H9 (cell line): ENCODE results near the gene BPIFB2. TPM values are rescaled to one million over a fixed set of nuclear protein-coding genes. Genes with fewer than 3 reads are reported as not detected.

Source experiments
- DNase-seq: peaks from one replicate; pipeline ENCODE4 v3.0.0-alpha.2; 2017
- H2AFZ ChIP-seq: one replicate; pipeline ENCODE4 v1.6.1; 2013; ENCODE audit warnings: mild to moderate bottlenecking, low read length, control low read depth, moderate library complexity
- H2AK5ac ChIP-seq: 2 replicates; pipeline ENCODE4 v1.6.1; 2013; ENCODE audit warnings: low read length, control low read depth, mixed read lengths; ENCODE audit not compliant: insufficient read length
- H2BK120ac ChIP-seq: one replicate; pipeline ENCODE4 v1.6.1; 2013; ENCODE audit warnings: low read depth, mild to moderate bottlenecking, low read length, control low read depth, inconsistent platforms; ENCODE audit not compliant: poor library complexity, severe bottlenecking
- H2BK12ac ChIP-seq: 2 replicates; pipeline ENCODE4 v1.6.1; 2013; ENCODE audit warnings: low read length, control low read depth, mixed read lengths, low read depth; ENCODE audit not compliant: insufficient read length
- H2BK15ac ChIP-seq: 2 replicates; pipeline ENCODE4 v1.6.1; 2013; ENCODE audit warnings: low read depth, low read length, control low read depth
- H2BK20ac ChIP-seq: one replicate; pipeline ENCODE4 v1.6.1; 2013; ENCODE audit warnings: low read depth, mild to moderate bottlenecking, low read length, control low read depth, inconsistent platforms; ENCODE audit not compliant: poor library complexity, severe bottlenecking
- H2BK5ac ChIP-seq: 2 replicates; pipeline ENCODE4 v1.6.1; 2013; ENCODE audit warnings: low read length, control low read depth, mixed read lengths; ENCODE audit not compliant: insufficient read length
- H3K14ac ChIP-seq: 2 replicates; pipeline ENCODE4 v1.6.1; 2013; ENCODE audit warnings: low read length, control low read depth; ENCODE audit not compliant: insufficient read depth
- H3K18ac ChIP-seq: 2 replicates; pipeline ENCODE4 v1.6.1; 2013; ENCODE audit warnings: low read depth, mild to moderate bottlenecking, mixed read lengths, low read length, control low read depth; ENCODE audit not compliant: insufficient read length
- H3K23ac ChIP-seq: 2 replicates; pipeline ENCODE4 v1.6.1; 2013; ENCODE audit warnings: low read length, control low read depth, mixed read lengths, low read depth; ENCODE audit not compliant: insufficient read length
- H3K23me2 ChIP-seq: 2 replicates; pipeline ENCODE4 v1.6.1; 2013; ENCODE audit warnings: low read depth, mild to moderate bottlenecking, mixed read lengths, low read length, control low read depth; ENCODE audit not compliant: insufficient read length, poor library complexity, severe bottlenecking
- H3K27ac ChIP-seq: 2 replicates; pipeline ENCODE4 v1.5.1; 2013; ENCODE audit warnings: low read length, control low read depth, mixed read lengths, low read depth; ENCODE audit not compliant: insufficient read length
- H3K27me3 ChIP-seq: 2 replicates; pipeline ENCODE4 v1.6.1; 2013; ENCODE audit warnings: low read length, control low read depth, inconsistent platforms; ENCODE audit not compliant: insufficient read depth
- H3K4ac ChIP-seq: 2 replicates; pipeline ENCODE4 v1.6.1; 2013; ENCODE audit warnings: low read depth, mild to moderate bottlenecking, control low read depth, inconsistent platforms, low read length, moderate library complexity
- H3K4me1 ChIP-seq: 2 replicates; pipeline ENCODE4 v1.6.1; 2013; ENCODE audit warnings: low read length, control low read depth, inconsistent platforms; ENCODE audit not compliant: insufficient read depth
- H3K4me2 ChIP-seq: 2 replicates; pipeline ENCODE4 v1.6.1; 2013; ENCODE audit warnings: low read length, control low read depth, mixed read lengths; ENCODE audit not compliant: insufficient read length, insufficient read depth
- H3K56ac ChIP-seq: 2 replicates; pipeline ENCODE4 v1.6.1; 2013; ENCODE audit warnings: low read depth, mild to moderate bottlenecking, mixed read lengths, low read length, control low read depth; ENCODE audit not compliant: insufficient read length
- H3K79me1 ChIP-seq: 2 replicates; pipeline ENCODE4 v1.6.1; 2013; ENCODE audit warnings: low read depth, mild to moderate bottlenecking, moderate library complexity, low read length, control low read depth, inconsistent platforms; ENCODE audit not compliant: insufficient read depth, poor library complexity, severe bottlenecking
- H3K79me2 ChIP-seq: 2 replicates; pipeline ENCODE4 v1.6.1; 2013; ENCODE audit warnings: low read length, control low read depth, inconsistent platforms; ENCODE audit not compliant: insufficient read depth
- H3K9ac ChIP-seq: 2 replicates; pipeline ENCODE4 v1.6.1; 2013; ENCODE audit warnings: low read length, control low read depth, mixed read lengths; ENCODE audit not compliant: insufficient read length; ENCODE audit errors: extremely low read depth
- H3K9me3 ChIP-seq: one replicate; pipeline ENCODE4 v1.6.1; 2013; ENCODE audit warnings: low read depth, low read length, inconsistent platforms; ENCODE audit not compliant: control insufficient read depth
- H3T11ph ChIP-seq: one replicate; pipeline ENCODE4 v1.6.1; 2013; ENCODE audit warnings: mild to moderate bottlenecking, low read length, control low read depth, inconsistent platforms
- H4K20me1 ChIP-seq: one replicate; pipeline ENCODE4 v1.6.1; 2013; ENCODE audit not compliant: control insufficient read depth, insufficient read length, insufficient read depth
- H4K5ac ChIP-seq: 2 replicates; pipeline ENCODE4 v1.6.1; 2013; ENCODE audit warnings: low read depth, mild to moderate bottlenecking, mixed read lengths, low read length, control low read depth; ENCODE audit not compliant: insufficient read length
- H4K8ac ChIP-seq: replicated peaks from 2 replicates; pipeline ENCODE4 v1.6.1; 2013; ENCODE audit warnings: low read length, control low read depth, mixed read lengths, low read depth; ENCODE audit not compliant: insufficient read length
- H4K91ac ChIP-seq: 2 replicates; pipeline ENCODE4 v1.6.1; 2013; ENCODE audit warnings: low read depth, mild to moderate bottlenecking, moderate library complexity, mixed read lengths, low read length, control low read depth; ENCODE audit not compliant: insufficient read length
- H3K27ac Mint-ChIP-seq, 3 experiments: 2 replicates in 2 of 3; 3 replicates in 1 of 3; pipeline ENCODE4 v1.8.0; 2020 to 2021; ENCODE audit warnings: mixed read lengths in 3 of 3, mild to moderate bottlenecking in 1 of 3, moderate library complexity in 1 of 3
- H3K27me3 Mint-ChIP-seq: 2 replicates; pipeline ENCODE4 v1.8.0; 2021; ENCODE audit warnings: low read depth, mild to moderate bottlenecking, moderate library complexity, mixed read lengths
- H3K36me3 Mint-ChIP-seq, 3 experiments: 2 replicates in 2 of 3; 3 replicates in 1 of 3; pipeline ENCODE4 v1.8.0; 2020 to 2021; ENCODE audit warnings: low read depth in 3 of 3, mixed read lengths in 3 of 3; ENCODE audit not compliant: insufficient read depth in 1 of 3
- H3K4me1 Mint-ChIP-seq, 2 experiments: 2 replicates each; pipeline ENCODE4 v1.8.0; 2020; ENCODE audit warnings: mixed read lengths in 2 of 2
- H3K4me3 Mint-ChIP-seq, 2 experiments: 2 replicates in 1 of 2; 3 replicates in 1 of 2; pipeline ENCODE4 v1.8.0; 2020 to 2021; ENCODE audit warnings: mild to moderate bottlenecking in 2 of 2, mixed read lengths in 2 of 2, moderate library complexity in 1 of 2
- H3K9me3 Mint-ChIP-seq, 2 experiments: 2 replicates in 1 of 2; 3 replicates in 1 of 2; pipeline ENCODE4 v1.8.0; 2020; ENCODE audit warnings: mild to moderate bottlenecking in 2 of 2, mixed read lengths in 2 of 2, moderate library complexity in 1 of 2
- CTCF ChIP-seq: fragments of 200-600 bp; sonication (generic); conservative IDR thresholded peaks from 3 replicates; pipeline ENCODE4 v1.8.0; 2021; ENCODE audit warnings: antibody characterized with exemption, mild to moderate bottlenecking
- WGBS: extraction: QIAGEN DNeasy Blood & Tissue Kit; methylation state at CpG from one replicate; pipeline ENCODE4 v1.1.7; 2013; ENCODE audit warnings: missing lambda C conversion rate, low lambda C conversion rate, mixed read lengths; ENCODE audit not compliant: insufficient read length; ENCODE audit errors: extremely low coverage; 5-methylcytosine and 5-hydroxymethylcytosine counted together
- total RNA-seq: library from RNA; stranded (reverse); gene quantifications from 2 replicates; pipeline ENCODE4 v1.2.1, GENCODE V29; 2021

The BPIFB2 gene
- total RNA-seq, 1 experiment from 2014 or later = not detected

GRCh38 chr20:32999603-33000250 lies 7.8 kb upstream of the BPIFB2 start:
- Histone ChIP-seq H3K79me2 (no peaks in the 10 kb centered on the region), H2BK15ac (no peak overlapping the region), H4K20me1 (no peaks in the 10 kb centered on the region), H3K27ac (no peak overlapping the region), H3K9me3 (no peaks in the 10 kb centered on the region), H3K18ac (no peak overlapping the region), H3K27me3 (no peaks in the 10 kb centered on the region), H4K8ac (no peak overlapping the region), H3K14ac (no peak overlapping the region), H2BK12ac (no peak overlapping the region), H3K79me1 (no peaks in the 10 kb centered on the region), H3K4ac (no peak overlapping the region), H3K23me2 (no peaks in the 10 kb centered on the region), H3K4me2 (no peak overlapping the region), H4K91ac (no peak overlapping the region), H2BK5ac (no peak overlapping the region), H3K23ac (no peak overlapping the region), H2AK5ac (no peak overlapping the region), H2BK120ac (no peak overlapping the region), H3K4me1 (no peaks in the 10 kb centered on the region), H2BK20ac (no peak overlapping the region), H3T11ph (no peak overlapping the region), H4K5ac (no peak overlapping the region), H3K9ac (no peak overlapping the region), H3K56ac (no peak overlapping the region), H2AFZ (no peak overlapping the region)
- WGBS = no CpG with 5 or more reads among the region's 9 CpGs
- no peaks in the 10 kb centered on the region; a peak in 1 of 5 replicates for H3K9me3 Mint-ChIP-seq
- H3K4me1 Mint-ChIP-seq = 0 out of 4 replicates have a peak, but pooled peaks cover 0 to 2% of the 10 kb centered on the region in 2 experiments
- H3K27ac Mint-ChIP-seq = no peak overlapping the region
- no peaks in the 10 kb centered on the region for H3K36me3 Mint-ChIP-seq
- H3K4me3 Mint-ChIP-seq = no peak overlapping the region
- no peak for DNase-seq
- peaks cover 11% of the 10 kb centered on the region for H3K27me3 Mint-ChIP-seq
- no peak for TF ChIP-seq CTCF
